Heart right ventricle (tissue), 16 donors: Measurements from ENCODE around the gene BPIFA3. TPM values are rescaled to one million over a fixed set of nuclear protein-coding genes. Genes with fewer than 3 reads are reported as not detected.

Experiments
- ATAC-seq, 8 donors: fragments of 200-7000 bp; cut with Tn5 transposase; one replicate each; pipeline ENCODE4 v1.9.1; 2020; ENCODE audit warnings: mild to moderate bottlenecking in 8 of 8, moderate library complexity in 8 of 8, moderate number of reproducible peaks in 1 of 8
- DNase-seq, 2 donors: peaks; one replicate each; pipeline ENCODE4 v3.0.0-alpha.2; 2020
- H3K27ac ChIP-seq, 10 donors: fragments of 200-600 bp; sonication (generic) in 2 of 10; one replicate each; pipeline versions ENCODE4 v1.5.0 to v1.8.0; 2020 to 2022; ENCODE audit warnings: mild to moderate bottlenecking in 3 of 10
- H3K27me3 ChIP-seq, 7 donors: fragments of 200-600 bp; one replicate each; pipeline ENCODE4 v1.8.0; 2021 to 2022; ENCODE audit warnings: mild to moderate bottlenecking in 2 of 7
- H3K36me3 ChIP-seq, 9 donors: fragments of 200-600 bp; sonication (generic) in 1 of 9; one replicate each; pipeline versions ENCODE4 v1.5.0 to v1.8.0; 2020 to 2022; ENCODE audit warnings: mild to moderate bottlenecking in 2 of 9
- H3K4me1 ChIP-seq, 9 donors: fragments of 200-600 bp; sonication (generic) in 1 of 9; one replicate each; pipeline versions ENCODE4 v1.5.0 to v1.8.0; 2020 to 2022; ENCODE audit warnings: mild to moderate bottlenecking in 4 of 9
- H3K4me3 ChIP-seq, 10 donors: fragments of 200-600 bp; sonication (generic) in 2 of 10; one replicate each; pipeline versions ENCODE4 v1.5.0 to v1.8.0; 2020 to 2022; ENCODE audit warnings: mild to moderate bottlenecking in 7 of 10, moderate library complexity in 2 of 10
- H3K9me3 ChIP-seq, 11 donors: fragments of 200-600 bp in 10 of 11; sonication (generic) in 2 of 11; one replicate each; pipeline versions ENCODE4 v1.5.0 to v1.8.0; 2013 to 2022; ENCODE audit warnings: mild to moderate bottlenecking in 2 of 11, control low read depth in 1 of 11, moderate library complexity in 1 of 11
- WGBS, 2 donors: extraction: QIAGEN DNeasy Blood & Tissue Kit; methylation state at CpG; one replicate each; pipeline ENCODE4 v1.1.7; 2013; ENCODE audit warnings: inconsistent platforms in 1 of 2; 5-methylcytosine and 5-hydroxymethylcytosine counted together
- intact Hi-C, 10 donors: fragments of 100-400 bp; cut with DNase I; formaldehyde crosslinking; loops; one replicate each; pipeline versions ENCODE4 v1.11.1 to v1.14.2; 2022
- polyA plus RNA-seq, 2 donors: library from polyadenylated mRNA; stranded (reverse); fragments of 200-250 nt; gene quantifications; one replicate each; pipeline ENCODE4 v1.2.3, GENCODE V29; 2013
- total RNA-seq, 10 donors: library from RNA; stranded (reverse); fragmentation: NEBNext Ultra II Directional in 3 of 10; extraction: Animal tissue kit (Norgen Biotek cat#: 25700) in 3 of 10; gene quantifications; one replicate each; pipeline versions ENCODE4 v1.2.1 to v1.2.4, GENCODE V29; 2021 to 2023
- TF ChIP-seq, protein P1 (sequence below), 9 donors: fragments of 200-600 bp; sonication (generic) in 2 of 9; IDR thresholded peaks; one replicate each; pipeline versions ENCODE4 v1.5.0 to v1.8.0; 2021 to 2022; ENCODE audit warnings: antibody characterized with exemption in 9 of 9, mild to moderate bottlenecking in 5 of 9, moderate library complexity in 1 of 9
- donor health status: Arrhythmogenic right ventricular cardiomyopathy.
- donor health status: ischemic (EF 13 %, LVEDD 7.1; RV severe dilation, severe dysfunction).
- donor health status: healthy with polysubstance abuse.
- donor health status: DM: no; HTN: yes; CAD: no.
- donor health status: DM: no; HTN: no; CAD: no.
- donor health status: ischemic (EF 25% LVEDD 6.9; RV normal size, moderate dysfunction).
- donor health status: ischemic (EF 25% LVEDD 5.7; RV mildly dilated, moderate dysfunction).
- donor health status: healthy.
- donor health status: DM: yes; HTN: yes; CAD: no.
- donor health status: Ischemic cardiomyopathy.
- donor health status: ischemic (EF 35%, LVEDD 5.7; RV mildly dilated, moderate dysfunction).
- donor health status: nonischemic (EF 11% LVEDD 7.7; RV severe dilation, severe dysfunction).
- donor health status: DM: yes; HTN: yes; CAD: no.
- donor health status: PGD.
- donor health status: ischemic (EF 29% LVEDD 5.4; RV normal size, mild dysfunction).
- donor health status: nonischemic (EF 23%, LVEDD 6.1; RV moderate dilation, normal function).

BPIFA3 gene
- total and polyA plus RNA-seq, 12 donors = not detected

DNA sequence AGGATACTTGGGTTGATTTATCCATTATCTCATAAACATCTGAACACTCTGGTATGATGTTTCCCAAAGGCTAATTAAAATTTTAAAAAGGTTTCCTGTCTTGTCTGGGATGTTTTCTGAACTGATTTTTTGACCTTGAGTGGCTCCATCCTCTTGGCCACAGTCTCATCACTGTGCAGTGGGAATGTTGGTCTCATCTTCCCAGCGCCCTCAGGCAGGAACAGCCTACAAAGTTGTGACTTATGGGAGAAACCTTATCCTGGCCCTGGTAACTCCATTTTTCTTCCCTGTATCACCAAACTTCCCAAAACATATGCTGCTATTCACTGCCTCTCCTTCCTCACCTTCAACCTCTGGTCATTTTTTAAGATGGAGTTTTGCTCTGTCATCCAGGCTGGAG lies 6.8 kb upstream of the BPIFA3 start:
- intact Hi-C loops = loop anchor here in 2 of 10 donors (5.0 to 10.0 kb wide), 2 partner anchors 306 to 308 kb away; no protein-coding TSS in a partner anchor
- ATAC-seq = no peak
- H3K4me3 ChIP-seq = no peak overlapping the region
- no peaks in the 10 kb centered on the region for H3K4me1 ChIP-seq
- no peaks in the 10 kb centered on the region for H3K9me3 ChIP-seq
- H3K27ac ChIP-seq = no peak overlapping the region
- no peaks in the 10 kb centered on the region for H3K36me3 ChIP-seq
- DNase-seq = no peak
- TF ChIP-seq, protein P1, sequence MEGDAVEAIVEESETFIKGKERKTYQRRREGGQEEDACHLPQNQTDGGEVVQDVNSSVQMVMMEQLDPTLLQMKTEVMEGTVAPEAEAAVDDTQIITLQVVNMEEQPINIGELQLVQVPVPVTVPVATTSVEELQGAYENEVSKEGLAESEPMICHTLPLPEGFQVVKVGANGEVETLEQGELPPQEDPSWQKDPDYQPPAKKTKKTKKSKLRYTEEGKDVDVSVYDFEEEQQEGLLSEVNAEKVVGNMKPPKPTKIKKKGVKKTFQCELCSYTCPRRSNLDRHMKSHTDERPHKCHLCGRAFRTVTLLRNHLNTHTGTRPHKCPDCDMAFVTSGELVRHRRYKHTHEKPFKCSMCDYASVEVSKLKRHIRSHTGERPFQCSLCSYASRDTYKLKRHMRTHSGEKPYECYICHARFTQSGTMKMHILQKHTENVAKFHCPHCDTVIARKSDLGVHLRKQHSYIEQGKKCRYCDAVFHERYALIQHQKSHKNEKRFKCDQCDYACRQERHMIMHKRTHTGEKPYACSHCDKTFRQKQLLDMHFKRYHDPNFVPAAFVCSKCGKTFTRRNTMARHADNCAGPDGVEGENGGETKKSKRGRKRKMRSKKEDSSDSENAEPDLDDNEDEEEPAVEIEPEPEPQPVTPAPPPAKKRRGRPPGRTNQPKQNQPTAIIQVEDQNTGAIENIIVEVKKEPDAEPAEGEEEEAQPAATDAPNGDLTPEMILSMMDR (IDR thresholded peaks at IDR 0.05) = no peak
- peaks cover 0 to 50% (median 21%) of the 10 kb centered on the region in 7 donors for H3K27me3 ChIP-seq
- 23 to 41% methylated on average over 1 of the region's 1 CpG for WGBS, 2 donors

DNA sequence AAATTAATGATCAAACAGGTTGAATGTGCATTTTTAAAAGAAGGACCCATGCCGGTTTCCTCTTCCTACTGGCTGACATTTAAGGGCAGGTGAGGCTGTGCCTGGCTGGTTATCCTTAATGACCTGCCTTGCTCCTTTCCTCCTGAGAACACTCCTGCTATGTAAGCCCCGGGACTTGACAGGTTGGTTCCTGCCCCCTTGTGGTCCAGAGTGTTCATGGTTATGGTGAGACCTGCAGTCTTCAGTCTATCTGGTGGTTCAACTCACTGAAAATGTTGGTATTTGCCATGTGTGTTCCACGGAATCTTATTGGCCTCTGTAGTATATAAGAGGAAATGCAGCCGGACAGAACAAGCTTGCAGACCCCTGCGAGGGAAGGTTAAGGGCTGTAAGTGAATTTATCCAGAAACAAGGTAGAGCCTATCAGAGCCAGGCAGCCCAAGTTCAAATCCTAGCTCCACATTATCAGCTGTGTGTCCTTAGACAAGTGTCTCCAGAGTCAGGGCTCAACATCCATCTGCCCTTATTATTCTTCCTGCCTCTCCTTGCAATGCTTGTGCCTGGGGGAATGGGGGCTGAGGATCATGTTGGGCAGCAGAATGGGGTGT lies 5.2 kb upstream of the BPIFA3 start:
- no peaks in the 10 kb centered on the region for H3K9me3 ChIP-seq
- H3K27ac ChIP-seq = no peak overlapping the region
- ATAC-seq = no peak
- H3K4me3 ChIP-seq = no peak overlapping the region
- no peaks in the 10 kb centered on the region for H3K4me1 ChIP-seq
- TF ChIP-seq, protein P1 (IDR thresholded peaks at IDR 0.05) = peak in 6 of 9 donors; percentile 12 to 31 (median 19)
- no peaks in the 10 kb centered on the region for H3K36me3 ChIP-seq
- intact Hi-C loops = loop anchor here in 2 of 10 donors (5.0 to 10.0 kb wide), 2 partner anchors 307 to 310 kb away; no protein-coding TSS in a partner anchor
- WGBS, 2 donors = 16 to 23% methylated on average over 5 of the region's 5 CpGs
- no peak for DNase-seq
- peaks cover 0 to 47% (median 27%) of the 10 kb centered on the region in 7 donors for H3K27me3 ChIP-seq

DNA sequence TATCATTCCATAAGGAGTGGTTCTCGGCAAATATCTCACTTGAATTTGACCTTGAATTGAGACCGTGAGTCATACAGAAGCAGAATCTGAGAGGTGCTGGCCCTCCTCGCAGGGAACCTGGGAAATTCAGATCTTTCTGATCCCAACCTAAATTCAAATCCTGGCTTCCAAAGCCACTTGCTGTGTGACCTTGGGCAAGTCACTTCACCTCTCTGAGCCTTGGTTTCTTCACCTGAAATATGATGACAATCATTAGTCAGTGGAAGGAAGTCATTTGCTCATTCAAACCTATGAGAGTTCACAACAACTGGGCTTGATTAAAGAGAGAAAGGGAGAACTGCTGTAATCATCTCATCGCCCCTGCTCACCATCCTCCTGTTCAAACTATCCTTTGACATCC lies 7.2 kb downstream of the BPIFA3 start:
- DNase-seq (no peak), ATAC-seq (no peak)
- intact Hi-C loops = no loop called here
- Histone ChIP-seq H3K36me3 (no peaks in the 10 kb centered on the region), H3K4me1 (no peaks in the 10 kb centered on the region), H3K27me3 (peaks cover 0 to 46% (median 25%) of the 10 kb centered on the region in 7 donors), H3K27ac (no peak overlapping the region), H3K9me3 (no peaks in the 10 kb centered on the region), H3K4me3 (no peak overlapping the region)
- 79 to 83% methylated on average over 4 of the region's 4 CpGs for WGBS, 2 donors
- TF ChIP-seq, protein P1 (IDR thresholded peaks at IDR 0.05) = no peak

DNA sequence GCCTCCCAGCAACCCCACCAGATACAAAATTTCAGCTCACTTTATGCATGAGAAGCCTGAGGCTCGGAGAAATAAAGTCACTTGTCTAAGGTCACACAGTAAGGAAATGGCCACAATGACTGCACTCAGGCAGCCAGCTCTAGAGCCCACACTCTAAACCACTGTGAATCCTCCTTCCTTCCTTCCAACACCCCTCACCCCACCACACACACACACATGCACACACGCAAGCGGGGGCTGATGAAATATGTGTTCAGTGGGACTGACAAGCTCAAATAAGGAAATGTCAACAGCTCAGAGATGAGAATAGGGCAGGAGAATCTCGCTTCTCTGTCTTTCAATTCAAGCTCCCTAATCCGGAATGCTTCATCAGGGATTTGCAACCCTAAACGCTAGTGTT lies 12.7 kb downstream of the BPIFA3 start:
- DNase-seq (no peak), ATAC-seq (no peak)
- TF ChIP-seq, protein P1 (IDR thresholded peaks at IDR 0.05) = no peak
- Histone ChIP-seq H3K4me1 (no peaks in the 10 kb centered on the region), H3K9me3 (no peaks in the 10 kb centered on the region), H3K36me3 (no peaks in the 10 kb centered on the region), H3K27me3 (peaks cover 0 to 84% (median 46%) of the 10 kb centered on the region in 7 donors), H3K27ac (no peak overlapping the region), H3K4me3 (no peak overlapping the region)
- 55 to 63% methylated on average over 6 of the region's 6 CpGs for WGBS, 2 donors
- intact Hi-C loops = no loop called here
